Stimulated activated CD8-positive, alpha-beta memory T cell treated with anti-CD3 and anti-CD28 coated beads, Interleukin-15, amount 100 ng/mL, for 48 hours (primary cell): ENCODE measurements around the gene SAP25.

ENCODE experiments used
- DNase-seq, 2 donors: peaks; one replicate each; pipeline ENCODE4 v3.0.0-alpha.2; 2020; ENCODE audit warnings: low read depth in 2 of 2

SAP25 gene

GRCh38 chr7:100573691-100574361 lies at the start of gene SAP25:
SAP25 (minus strand) TSS chr7:100573900; CDS start chr7:100573742, 158 bp downstream.
- DNase-seq: no peak

GRCh38 chr7:100621554-100621953 lies 47.9 kb upstream of the SAP25 start:
- DNase-seq: no peak

GRCh38 chr7:100620804-100621203 lies 47.1 kb upstream of the SAP25 start:
- no peak for DNase-seq

GRCh38 chr7:100620239-100620638 lies 46.5 kb upstream of the SAP25 start:
- DNase-seq: no peak

GRCh38 chr7:100614308-100614861 lies 40.7 kb upstream of the SAP25 start:
- DNase-seq: no peak

GRCh38 chr7:100613412-100614175 lies 39.9 kb upstream of the SAP25 start:
- DNase-seq: no peak

GRCh38 chr7:100612730-100613390 lies 39.2 kb upstream of the SAP25 start:
- no peak for DNase-seq

GRCh38 chr7:100611983-100612729 lies 38.5 kb upstream of the SAP25 start, which contains the start of gene MOSPD3:
MOSPD3 (plus strand) TSS chr7:100612540; CDS start chr7:100612792, 252 bp downstream.
- DNase-seq: peak; percentile 95 to 96

- DNase-seq: no peak
Measured at GRCh38 chr7:100609958-100610357, 36.3 kb upstream of the SAP25 start.

- DNase-seq: no peak
Measured at GRCh38 chr7:100607111-100607510, 33.4 kb upstream of the SAP25 start.

GRCh38 chr7:100606313-100606712 lies 32.6 kb upstream of the SAP25 start:
- DNase-seq: no peak

GRCh38 chr7:100604976-100605911 lies 31.5 kb upstream of the SAP25 start:
- no peak for DNase-seq

GRCh38 chr7:100604028-100604975 lies 30.6 kb upstream of the SAP25 start:
- DNase-seq: peak; percentile 74 to 79

- DNase-seq: no peak
Measured at GRCh38 chr7:100603726-100604027, 30.0 kb upstream of the SAP25 start.

- DNase-seq: no peak
Measured at GRCh38 chr7:100602889-100603725, 29.4 kb upstream of the SAP25 start.

GRCh38 chr7:100600730-100601038 lies 27.0 kb upstream of the SAP25 start:
- no peak for DNase-seq

- DNase-seq: no peak
Measured at GRCh38 chr7:100599911-100600729, 26.4 kb upstream of the SAP25 start.

- no peak for DNase-seq
Measured at GRCh38 chr7:100598425-100598824, 24.7 kb upstream of the SAP25 start.
